HT1080 (cell line): Measurements from ENCODE around the gene RHOC. TPM values are rescaled to one million over a fixed set of nuclear protein-coding genes. Genes with fewer than 3 reads are reported as not detected.
A peak's percentile ranks its signal among the peaks of the same experiment; 100 is the strongest.

Experiments used
- DNase-seq: peaks from one replicate; pipeline ENCODE4 v3.0.0-alpha.2; 2015; ENCODE audit warnings: low read depth
- total RNA-seq: library from RNA; depleted of rRNA; stranded (reverse); fragments of >200 nt; shearing (Covaris generic); gene quantifications from 2 replicates; pipeline ENCODE4 v1.2.3, GENCODE V29; 2014

Gene RHOC
- total RNA-seq, 1 experiment from 2014 or later: 325 TPM

GRCh38 chr1:112718691-112719418 lies 11.9 kb upstream of the RHOC start:
- peak; percentile 53 for DNase-seq

- no peak for DNase-seq
Observed at GRCh38 chr1:112717263-112717873, 10.4 kb upstream of the RHOC start.

GRCh38 chr1:112716133-112716720 lies 9.3 kb upstream of the RHOC start:
- peak; percentile 86 for DNase-seq

- peak; percentile 89 for DNase-seq
Observed at GRCh38 chr1:112715264-112716053, 8.5 kb upstream of the RHOC start, which contains the start of gene PPM1J. Gene PPM1J (minus strand): TSS chr1:112715332. CDS start chr1:112715301, 31 bp downstream.

- no peak for DNase-seq
Observed at GRCh38 chr1:112714313-112715263, 7.7 kb upstream of the RHOC start.

GRCh38 chr1:112713466-112714312 lies 6.8 kb upstream of the RHOC start:
- no peak for DNase-seq

GRCh38 chr1:112712701-112713128 lies 5.8 kb upstream of the RHOC start:
- no peak for DNase-seq

- DNase-seq: no peak
Observed at GRCh38 chr1:112712191-112712590, 5.3 kb upstream of the RHOC start.

- no peak for DNase-seq
Observed at GRCh38 chr1:112711670-112712069, 4.7 kb upstream of the RHOC start.

GRCh38 chr1:112711041-112711440 lies 4.1 kb upstream of the RHOC start:
- DNase-seq: no peak

GRCh38 chr1:112710586-112710985 lies 3.7 kb upstream of the RHOC start:
- DNase-seq: no peak

GRCh38 chr1:112710159-112710558 lies 3.2 kb upstream of the RHOC start:
- no peak for DNase-seq

- DNase-seq: no peak
Observed at GRCh38 chr1:112708489-112708888, 1.6 kb upstream of the RHOC start.

GRCh38 chr1:112708002-112708448 lies 1.1 kb upstream of the RHOC start:
- no peak for DNase-seq

GRCh38 chr1:112707221-112708001 lies 484 bp upstream of the RHOC start:
- DNase-seq: peak; percentile 91

- peak; percentile 100 for DNase-seq
Observed at GRCh38 chr1:112704934-112705627, 1.8 kb downstream of the RHOC start.

GRCh38 chr1:112704391-112704933 lies 2.5 kb downstream of the RHOC start:
- no peak for DNase-seq

GRCh38 chr1:112703706-112704105 lies 3.2 kb downstream of the RHOC start:
- no peak for DNase-seq
